Fibroblast of the aortic adventitia (primary cell): ENCODE results near the gene BMF. TPM values are rescaled to one million over a fixed set of nuclear protein-coding genes. Genes with fewer than 3 reads are reported as not detected.

Experiments used
- DNase-seq: peaks from one replicate; pipeline ENCODE4 v3.0.0-alpha.2; 2010; ENCODE audit warnings: low read depth
- H3K4me3 ChIP-seq: 2 replicates; pipeline ENCODE4 v1.5.1; 2011; ENCODE audit warnings: low read depth, mild to moderate bottlenecking, control low read depth, low read length, moderate library complexity
- CTCF ChIP-seq: IDR thresholded peaks from 2 replicates; pipeline ENCODE4 v1.5.1; 2011; ENCODE audit warnings: mild to moderate bottlenecking, low read length, control low read depth, inconsistent platforms; ENCODE audit not compliant: insufficient read depth
- total RNA-seq: library from RNA; depleted of rRNA; stranded (reverse); fragments of >200 nt; gene quantifications from 2 replicates; pipeline ENCODE4 v1.2.3, GENCODE V29; 2012; ENCODE audit warnings: low replicate concordance

BMF gene
- total RNA-seq, 1 donor, result 2.3 TPM

DNA sequence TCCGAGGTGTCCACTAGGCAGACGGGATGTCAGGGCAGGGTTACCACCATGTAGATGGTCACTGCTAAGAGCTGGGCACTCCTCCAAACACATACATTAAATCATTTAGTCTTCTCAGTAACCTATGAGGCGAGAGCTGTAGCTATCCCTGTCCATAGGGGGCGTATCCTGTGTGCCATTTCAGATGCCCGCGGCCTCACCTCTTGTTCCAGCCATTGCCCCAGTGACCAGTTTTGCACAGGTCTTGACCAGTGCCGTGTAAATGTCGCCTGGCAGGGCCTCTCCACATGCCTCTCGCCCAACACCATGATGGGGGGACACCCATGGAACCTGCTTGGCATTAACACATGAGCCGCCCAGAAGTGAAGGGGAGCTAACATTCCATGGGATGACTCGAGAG is 48.9 kb downstream of the BMF start:
- no peak overlapping the region for H3K4me3 ChIP-seq
- no peak for DNase-seq
- no peak for TF ChIP-seq CTCF

- peak; percentile 81 for DNase-seq
- no peak for TF ChIP-seq CTCF
- no peak overlapping the region for H3K4me3 ChIP-seq
Measured at GRCh38 chr15:40058476-40059140, 50.1 kb downstream of the BMF start.

GRCh38 chr15:40055576-40056293 is 52.9 kb downstream of the BMF start:
- no peak for TF ChIP-seq CTCF
- DNase-seq, result no peak
- no peak overlapping the region for H3K4me3 ChIP-seq

DNA sequence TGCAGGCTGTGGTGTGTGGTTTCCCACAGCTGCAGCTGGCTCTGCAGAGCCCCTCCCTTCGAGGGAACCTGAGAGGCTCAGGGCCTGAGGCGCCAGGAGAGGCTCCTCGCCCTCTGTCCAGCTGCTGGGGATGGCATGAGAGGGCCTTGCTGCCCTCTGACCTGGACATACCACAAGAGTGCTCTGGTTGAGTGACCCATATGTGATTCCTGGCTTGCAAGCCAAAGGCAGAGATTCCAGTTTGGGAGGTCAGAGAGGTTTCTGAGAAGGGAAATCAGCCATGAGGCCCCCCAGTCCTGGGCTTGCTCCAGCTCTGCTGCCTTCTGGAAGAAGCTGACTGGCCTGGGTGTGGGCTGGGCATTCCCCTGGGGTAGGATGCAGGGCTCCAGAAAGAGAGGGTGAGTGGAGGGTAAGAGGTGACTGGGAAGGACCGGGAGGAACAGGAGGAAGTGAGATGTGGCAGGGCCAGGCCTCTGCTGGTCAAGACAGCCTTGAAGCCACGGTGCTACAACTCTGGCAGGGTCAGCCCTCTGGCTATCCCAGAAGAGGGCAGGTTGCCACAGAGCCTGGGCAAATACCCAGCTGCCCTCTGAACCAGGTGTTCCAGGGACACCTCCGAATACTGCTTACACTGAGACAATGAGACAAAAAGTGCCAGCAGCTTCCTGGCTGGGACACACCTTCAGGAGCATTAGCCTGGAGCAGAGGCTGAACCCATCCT is 53.7 kb downstream of the BMF start:
- DNase-seq, result peak; percentile 34
- TF ChIP-seq CTCF, result no peak
- no peak overlapping the region for H3K4me3 ChIP-seq

DNA sequence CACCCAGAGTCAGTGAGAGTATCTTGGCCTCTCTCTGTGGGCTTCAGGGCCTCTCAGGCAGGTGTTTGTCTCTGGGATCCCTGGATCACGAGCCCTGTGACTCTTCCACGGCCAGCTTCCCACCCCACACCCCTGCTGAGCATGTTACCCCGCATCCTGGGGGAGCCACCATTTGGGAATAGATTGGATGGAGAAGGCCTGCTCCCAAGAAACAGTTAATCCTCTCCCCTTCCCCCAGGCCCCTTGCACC is 54.1 kb downstream of the BMF start:
- no peak for DNase-seq
- H3K4me3 ChIP-seq, result no peak overlapping the region
- TF ChIP-seq CTCF, result no peak

DNA sequence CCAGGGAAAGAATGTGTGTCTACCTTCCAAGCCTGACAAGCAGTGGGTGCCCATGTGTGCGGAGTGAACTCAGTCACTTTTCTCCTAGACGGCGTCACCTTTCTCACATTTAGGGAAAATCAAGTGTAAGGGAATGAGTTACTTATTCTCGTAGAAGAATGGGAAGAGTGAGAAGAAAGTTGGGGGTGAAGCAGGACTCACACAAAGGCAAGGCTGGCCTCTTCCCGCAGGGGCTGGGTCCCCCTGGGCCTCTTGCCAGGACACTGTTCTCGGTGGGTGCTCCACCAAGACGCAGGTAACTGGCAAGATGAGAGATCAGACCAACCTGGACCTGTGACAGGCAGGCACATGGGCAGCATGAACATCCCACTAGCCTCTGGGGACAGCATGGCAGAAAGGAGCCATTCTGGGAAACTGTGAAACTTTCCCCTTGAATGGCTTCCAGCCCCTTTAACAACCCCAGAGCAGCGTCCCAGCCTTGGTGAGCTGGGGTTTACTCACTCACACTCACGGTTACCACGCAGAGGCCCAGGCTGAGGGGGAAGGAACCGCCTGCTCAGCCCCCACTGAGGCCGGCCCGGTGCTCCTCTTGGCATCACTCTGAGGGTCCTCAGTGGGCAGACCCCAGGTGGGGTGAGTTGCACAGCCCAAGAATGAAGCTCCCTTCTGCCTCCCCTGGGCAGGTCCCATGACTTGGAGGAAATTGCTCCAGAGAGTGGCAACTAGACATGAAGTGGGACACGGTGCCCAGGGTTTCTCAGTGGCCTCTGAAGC is 54.7 kb downstream of the BMF start:
- no peak for TF ChIP-seq CTCF
- no peak for DNase-seq
- H3K4me3 ChIP-seq, result no peak overlapping the region
